GM23248 (cell line): ENCODE results near the gene REC114.
"Not testable (repeated sequence)": the region's sequence is repeated elsewhere in the genome, so short reads cannot be mapped to it uniquely, and the experiment has no call there.

Experiments
- EZH2 ChIP-seq: fragments of 200-600 bp; sonication (generic); IDR thresholded peaks from 2 replicates; pipeline ENCODE4 v1.6.1; 2018; ENCODE audit warnings: antibody characterized with exemption, mild to moderate bottlenecking; ENCODE audit not compliant: insufficient read depth, poor library complexity, severe bottlenecking
- EZH2phosphoT487 ChIP-seq: fragments of 200-600 bp; sonication (generic); IDR thresholded peaks from 2 replicates; pipeline ENCODE4 v1.6.1; 2018; ENCODE audit warnings: antibody characterized with exemption, moderate library complexity, mild to moderate bottlenecking, low read depth; ENCODE audit not compliant: insufficient read depth

DNA sequence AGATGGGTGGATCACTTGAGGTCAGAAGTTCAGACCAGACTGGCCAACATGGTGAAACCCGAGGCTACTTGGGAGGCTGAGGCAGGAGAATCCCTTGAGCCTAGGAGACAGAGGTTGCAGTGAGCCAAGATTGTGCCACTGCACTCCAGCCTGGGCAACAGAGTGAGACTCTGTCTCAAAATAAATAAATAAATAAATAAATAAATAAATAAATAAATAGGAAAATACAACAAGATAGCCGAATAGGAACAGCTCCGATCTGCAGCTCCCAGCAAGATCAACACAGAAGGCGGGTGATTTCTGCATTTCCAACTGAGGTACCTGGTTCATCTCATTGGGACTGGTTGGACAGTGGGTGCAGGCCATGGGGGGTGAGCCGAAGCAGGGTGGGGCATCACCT, 4.5 kb downstream of the REC114 start:
- TF ChIP-seq EZH2, EZH2phosphoT487: not testable (repeated sequence)
